ENCODE data around the gene EZH2. TPM values are rescaled to one million over a fixed set of nuclear protein-coding genes. Genes with fewer than 3 reads are reported as not detected.

The EZH2 gene
- total RNA-seq, 1 experiment from 2014 or later, result 46.5 TPM

GRCh38 chr7:148770004-148770403 is 114.1 kb downstream of the EZH2 start:
- intact Hi-C loops (cut with micrococcal nuclease; ENCODE audit: unreplicated experiment), result loop anchor here (10.0 kb wide), 1 partner anchor 195 kb away; no protein-coding TSS in a partner anchor
- Mint-ChIP-seq H3K4me1 (ENCODE audit: low read depth, unreplicated experiment) (peaks cover 13% of the 10 kb centered on the region), H3K36me3 (ENCODE audit: insufficient read depth, unreplicated experiment) (peaks cover 7% of the 10 kb centered on the region), H3K9me3 (ENCODE audit: low read depth, unreplicated experiment) (no peaks in the 10 kb centered on the region), H3K4me3 (ENCODE audit: low read depth, unreplicated experiment) (no peak overlapping the region), H3K27me3 (ENCODE audit: unreplicated experiment) (no peaks in the 10 kb centered on the region), H3K27ac (ENCODE audit: unreplicated experiment) (no peak overlapping the region)
- CTCF ChIA-PET, result no interaction called here
- no peak for DNase-seq
- no peak for TF ChIP-seq CTCF (IDR thresholded peaks at IDR 0.05; ENCODE audit: unreplicated experiment)
- BruUV-seq (replicated peaks), result no TSS peak

- no peak for TF ChIP-seq CTCF (IDR thresholded peaks at IDR 0.05; ENCODE audit: unreplicated experiment)
- Mint-ChIP-seq H3K27ac (ENCODE audit: unreplicated experiment) (no peak overlapping the region), H3K4me3 (ENCODE audit: low read depth, unreplicated experiment) (no peak overlapping the region), H3K36me3 (ENCODE audit: insufficient read depth, unreplicated experiment) (peaks cover 7% of the 10 kb centered on the region), H3K27me3 (ENCODE audit: unreplicated experiment) (no peaks in the 10 kb centered on the region), H3K4me1 (ENCODE audit: low read depth, unreplicated experiment) (no peaks in the 10 kb centered on the region), H3K9me3 (ENCODE audit: low read depth, unreplicated experiment) (no peaks in the 10 kb centered on the region)
- CTCF ChIA-PET, result no interaction called here
- intact Hi-C loops (cut with micrococcal nuclease; ENCODE audit: unreplicated experiment), result loop anchor here (10.0 kb wide), 1 partner anchor 259 kb away; no protein-coding TSS in a partner anchor
- DNase-seq, result no peak
- no TSS peak for BruUV-seq (replicated peaks)
Observed at GRCh38 chr7:148763622-148764021, 120.5 kb downstream of the EZH2 start.

- no peak for DNase-seq
- CTCF ChIA-PET, result no interaction called here
Observed at GRCh38 chr7:148761499-148762278, 122.4 kb downstream of the EZH2 start.

More at GRCh38 chr7:148761499-148762278, 122.4 kb downstream of the EZH2 start:
- BruUV-seq (replicated peaks), result no TSS peak
- Mint-ChIP-seq H3K4me1 (ENCODE audit: low read depth, unreplicated experiment) (no peaks in the 10 kb centered on the region), H3K27ac (ENCODE audit: unreplicated experiment) (no peak overlapping the region), H3K36me3 (ENCODE audit: insufficient read depth, unreplicated experiment) (no peaks in the 10 kb centered on the region), H3K4me3 (ENCODE audit: low read depth, unreplicated experiment) (no peak overlapping the region), H3K9me3 (ENCODE audit: low read depth, unreplicated experiment) (no peaks in the 10 kb centered on the region), H3K27me3 (ENCODE audit: unreplicated experiment) (no peaks in the 10 kb centered on the region)
- no peak for TF ChIP-seq CTCF (IDR thresholded peaks at IDR 0.05; ENCODE audit: unreplicated experiment)
- intact Hi-C loops (cut with micrococcal nuclease; ENCODE audit: unreplicated experiment), result loop anchor here (10.0 kb wide), 1 partner anchor 257 kb away; no protein-coding TSS in a partner anchor

Other genes with a start within 250 kb of the EZH2 start
- gene CUL1, start 185.4 kb downstream of the EZH2 start, total RNA-seq (2022), result 37.8 and 39.4 TPM in 2 replicates
- gene PDIA4, start 144.2 kb upstream of the EZH2 start, total RNA-seq (2022), result 332 and 351 TPM in 2 replicates
- 9.8 and 10.9 TPM in 2 replicates for gene ZNF786, start 206.4 kb upstream of the EZH2 start, total RNA-seq (2022)
- gene ZNF425, start 242.0 kb upstream of the EZH2 start, total RNA-seq (2022), result 1.0 and 1.5 TPM in 2 replicates